Activated CD4-positive, alpha-beta T cell treated with anti-CD3 and anti-CD28 coated beads for 4 hours (primary cell): Measurements from ENCODE around the gene GLRX.
"Not testable (repeated sequence)": the region's sequence is repeated elsewhere in the genome, so short reads cannot be mapped to it uniquely, and the experiment has no call there.

Source experiments
- DNase-seq, 2 donors: peaks; one replicate each; pipeline ENCODE4 v3.0.0-alpha.2; 2020

Gene GLRX

GRCh38 chr5:95825495-95825894, 3.0 kb upstream of the GLRX start:
- no peak for DNase-seq

DNA sequence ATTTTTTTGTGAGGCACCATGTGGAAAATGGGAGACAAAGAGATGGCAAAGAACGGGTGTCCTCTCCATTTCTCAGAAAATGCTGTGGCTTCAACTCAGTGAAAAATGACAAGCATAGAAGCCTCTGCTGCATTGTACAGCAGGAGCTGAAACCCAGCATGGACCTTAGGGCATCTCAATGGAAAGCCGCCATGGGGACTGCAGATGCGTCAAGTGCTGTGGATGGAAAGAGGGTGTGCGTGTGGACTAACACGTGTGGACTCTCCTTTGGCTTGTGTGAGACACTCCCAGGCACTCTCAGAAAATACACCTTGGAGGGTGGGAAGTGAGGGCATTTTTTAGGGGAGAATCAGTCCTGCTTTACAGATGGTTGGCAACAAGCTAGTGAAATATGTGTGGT, 2.2 kb upstream of the GLRX start:
- no peak for DNase-seq

DNA sequence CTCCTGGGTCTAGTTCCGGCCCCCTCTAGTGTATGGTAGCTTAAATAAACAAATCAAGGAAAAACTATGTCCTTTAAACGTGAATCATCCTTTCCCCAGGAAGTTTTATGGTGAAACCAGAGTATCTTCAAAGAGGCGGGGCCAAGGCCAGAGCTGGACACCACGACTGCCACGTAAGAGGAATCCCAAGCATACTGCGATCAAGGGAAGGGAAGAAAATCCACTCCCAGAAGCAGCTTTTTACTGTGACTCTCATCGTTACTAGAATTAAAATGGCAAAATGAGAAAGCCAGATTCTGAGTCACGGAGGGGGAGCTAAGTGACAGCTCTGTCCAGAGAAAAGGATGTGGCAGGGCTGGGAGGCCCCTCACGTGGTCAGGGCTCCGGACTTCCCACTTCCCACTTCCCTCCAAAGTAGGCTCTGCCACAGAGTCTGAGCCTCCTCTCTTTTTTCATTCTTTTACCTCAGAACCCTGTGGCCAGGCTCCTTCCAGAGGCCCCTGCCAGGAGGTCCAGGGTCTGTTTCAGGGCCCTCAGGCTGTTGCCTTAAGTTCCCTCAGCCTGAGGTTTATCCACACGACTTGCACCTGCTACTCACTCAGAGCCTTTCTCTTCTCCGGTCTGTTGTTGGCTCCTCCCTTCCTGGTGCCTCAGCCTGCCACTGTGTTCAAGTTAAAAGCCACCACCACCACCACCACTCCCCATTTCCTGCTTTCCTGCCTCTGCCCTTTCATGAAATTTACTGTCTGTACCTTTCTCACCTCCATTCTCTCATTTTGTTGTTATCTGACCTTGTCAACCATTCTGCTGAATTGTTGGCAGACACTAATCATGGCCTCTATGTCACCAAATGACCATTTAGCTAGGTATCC, 1.4 kb upstream of the GLRX start:
- DNase-seq, result peak; percentile 48 to 52

- DNase-seq, result no peak
Measured at GRCh38 chr5:95823218-95823737, 752 bp upstream of the GLRX start.

DNA sequence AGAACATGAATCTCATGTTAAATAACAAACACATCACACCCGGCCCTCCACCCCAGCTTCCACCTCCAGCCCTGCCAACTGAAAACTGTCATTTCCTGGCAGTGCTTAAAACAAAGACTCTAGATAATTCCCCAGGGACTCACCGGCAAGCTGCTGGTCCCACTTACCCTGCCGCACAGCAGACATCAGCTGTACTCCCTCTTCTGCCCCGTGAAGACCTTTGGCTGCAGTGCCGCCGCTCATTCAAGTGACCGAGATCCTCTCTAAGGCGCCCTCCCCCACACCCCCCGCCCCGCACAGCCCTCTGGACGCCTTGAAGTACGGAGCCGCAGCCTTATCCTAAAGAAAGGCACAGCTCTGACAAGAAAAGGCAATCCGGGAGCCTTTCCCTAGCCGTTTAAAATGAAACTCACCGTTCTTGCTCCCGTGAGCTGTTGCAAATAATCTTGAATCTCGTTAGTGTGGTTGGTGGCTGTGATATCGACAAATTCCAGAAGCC, 434 bp downstream of the GLRX start:
- no peak for DNase-seq

DNA sequence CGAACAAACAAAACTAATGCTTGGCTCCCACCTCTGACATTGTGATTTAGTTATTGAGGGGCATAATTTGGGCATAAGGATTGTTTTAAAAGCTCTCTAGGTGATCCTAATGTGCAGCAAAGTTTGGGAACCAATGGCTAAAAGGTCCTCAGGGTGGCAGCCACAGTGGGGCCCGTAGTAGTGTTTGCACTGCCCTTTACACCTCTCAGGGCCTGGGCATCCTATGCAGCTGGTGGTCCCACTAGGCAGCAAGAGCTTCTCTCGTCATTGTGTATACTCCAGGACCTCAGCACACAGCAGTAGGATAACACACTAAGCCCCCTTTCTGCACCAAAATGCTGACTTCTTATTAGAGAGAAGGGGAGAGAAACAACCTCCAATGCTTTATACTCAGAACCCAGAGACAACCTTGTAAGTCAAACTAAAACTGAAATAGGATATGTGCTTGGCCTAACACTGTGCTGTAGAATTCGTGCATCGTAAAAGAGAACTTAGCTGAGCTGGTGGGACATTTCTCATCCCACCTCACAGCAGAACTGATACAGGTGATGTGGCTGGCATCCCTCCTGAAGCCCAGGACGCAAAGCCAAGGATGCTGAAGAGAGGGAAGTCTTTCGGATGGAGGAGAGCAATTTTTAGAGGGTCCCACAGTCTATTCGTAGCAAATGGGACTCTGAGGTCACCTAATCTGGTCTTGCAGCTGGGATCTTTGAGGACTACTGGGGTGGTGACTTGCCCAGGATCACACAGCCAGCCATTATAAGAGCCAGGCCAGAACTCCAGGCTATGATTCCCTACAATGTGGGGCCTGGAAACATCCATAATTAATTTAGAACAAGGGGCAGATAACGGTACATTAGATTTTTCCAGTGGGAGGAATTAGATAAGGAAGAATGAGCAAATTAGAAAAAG, 1.2 kb downstream of the GLRX start:
- no peak for DNase-seq

DNA sequence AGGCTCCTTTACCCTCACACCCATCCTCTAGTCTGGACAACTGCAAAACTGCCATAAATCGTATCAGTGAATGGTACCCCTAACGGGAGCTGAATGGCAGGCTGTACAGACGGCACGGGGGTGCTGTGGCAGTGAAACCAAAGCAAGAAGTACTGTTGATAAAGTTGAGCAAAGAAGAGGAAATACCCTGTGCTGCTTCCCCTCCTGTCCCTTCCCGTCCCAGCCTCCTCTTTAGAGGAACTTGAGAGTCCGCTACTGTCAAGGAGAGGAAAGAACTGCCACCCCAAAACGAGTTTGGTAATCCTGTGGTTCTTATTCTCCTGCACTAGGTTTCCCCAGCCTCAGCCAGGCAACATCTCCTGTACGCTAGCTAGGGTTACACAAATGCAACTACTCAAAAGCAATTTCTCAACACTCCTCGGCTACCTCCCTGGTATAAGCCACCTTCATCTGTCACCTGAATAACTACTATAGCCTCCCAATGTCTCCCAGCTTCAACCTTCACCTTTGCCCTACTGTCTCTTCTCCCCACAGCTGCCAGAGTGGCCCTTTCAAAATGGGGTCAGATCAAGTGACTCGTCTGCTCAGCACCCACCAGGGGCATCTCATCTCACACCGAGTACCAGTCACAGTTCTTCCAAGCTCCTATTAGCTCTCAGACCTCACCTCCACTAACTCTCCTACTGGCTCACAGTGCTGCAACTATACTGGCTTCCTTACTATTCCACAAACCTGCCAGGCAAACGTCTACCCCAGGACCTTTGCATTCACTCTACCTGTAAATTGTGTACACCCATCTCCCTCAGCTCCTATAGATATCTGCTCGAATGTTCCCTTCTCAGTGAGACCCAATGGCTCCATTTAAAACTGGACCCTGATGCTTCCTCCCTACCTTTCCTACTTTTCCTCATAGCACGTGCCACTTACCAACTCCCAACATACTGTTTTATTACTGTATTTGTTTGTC, 4.1 kb downstream of the GLRX start:
- DNase-seq, result no peak

- peak in 1 of 2 donors; percentile 28 for DNase-seq
Measured at GRCh38 chr5:95817430-95817829, 5.1 kb downstream of the GLRX start.

DNA sequence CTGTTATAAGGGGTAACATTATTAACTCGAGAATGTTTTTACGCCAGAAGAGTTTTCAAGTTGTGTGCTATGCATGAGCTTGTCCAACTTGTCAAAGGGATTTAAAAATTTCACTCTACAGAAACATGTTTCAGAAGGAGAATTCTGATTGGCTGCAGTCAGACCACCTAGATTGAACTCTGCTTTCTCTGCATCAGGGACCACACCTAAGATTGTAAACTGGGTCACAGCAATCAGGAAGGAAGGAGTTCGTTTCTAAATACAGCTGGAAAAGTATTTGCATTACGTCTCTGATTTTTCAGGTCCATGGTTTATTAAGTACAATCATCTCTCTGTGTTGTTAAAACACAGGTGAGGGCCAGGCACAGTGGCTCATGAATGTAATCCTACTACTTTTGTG, 5.8 kb downstream of the GLRX start:
- DNase-seq, result no peak

DNA sequence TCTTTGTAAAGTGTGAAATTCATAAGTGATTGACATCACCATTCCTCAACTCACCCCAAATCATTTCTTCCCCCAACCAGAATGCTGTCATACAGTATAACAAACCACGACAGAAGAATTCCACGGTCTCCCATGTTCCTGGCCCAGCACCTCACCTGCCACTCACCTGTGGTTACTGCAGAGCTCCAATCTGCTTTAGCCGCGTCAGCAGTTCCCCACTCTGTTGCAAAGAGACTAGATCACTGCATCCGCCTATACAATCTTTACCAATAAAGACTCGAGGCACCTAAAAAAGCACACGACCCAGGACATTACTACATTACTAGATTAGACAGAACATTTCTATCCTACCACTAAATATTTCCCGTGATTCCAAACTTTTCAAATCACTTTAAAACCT, 6.2 kb downstream of the GLRX start:
- DNase-seq, result no peak

DNA sequence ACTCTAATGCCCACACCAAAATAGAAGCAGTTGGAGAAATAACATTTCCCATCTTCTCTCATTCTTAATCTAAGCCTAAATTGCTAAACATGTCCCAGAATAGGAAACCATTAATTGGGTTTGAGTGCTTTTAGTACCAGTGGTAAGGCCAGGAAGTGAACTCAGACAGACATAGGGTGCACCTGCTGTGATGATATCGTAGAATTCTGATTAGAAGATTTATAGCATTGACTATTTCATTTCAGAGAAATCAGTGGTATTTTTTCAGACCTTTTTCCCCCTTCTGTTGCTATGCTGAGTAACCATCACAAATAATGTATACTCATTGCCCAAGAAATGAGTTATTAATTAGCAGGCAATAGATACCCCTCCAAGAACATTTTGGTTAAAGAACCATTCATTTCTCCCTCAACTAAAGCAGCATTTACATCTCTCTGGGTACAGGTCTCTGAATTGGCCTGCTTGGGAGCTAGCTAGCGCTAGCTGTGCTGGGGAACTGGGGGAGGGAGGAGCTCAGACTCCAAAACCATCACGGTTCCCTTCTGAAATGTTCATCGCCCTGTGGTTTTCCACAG, 7.3 kb downstream of the GLRX start:
- DNase-seq, result no peak

DNA sequence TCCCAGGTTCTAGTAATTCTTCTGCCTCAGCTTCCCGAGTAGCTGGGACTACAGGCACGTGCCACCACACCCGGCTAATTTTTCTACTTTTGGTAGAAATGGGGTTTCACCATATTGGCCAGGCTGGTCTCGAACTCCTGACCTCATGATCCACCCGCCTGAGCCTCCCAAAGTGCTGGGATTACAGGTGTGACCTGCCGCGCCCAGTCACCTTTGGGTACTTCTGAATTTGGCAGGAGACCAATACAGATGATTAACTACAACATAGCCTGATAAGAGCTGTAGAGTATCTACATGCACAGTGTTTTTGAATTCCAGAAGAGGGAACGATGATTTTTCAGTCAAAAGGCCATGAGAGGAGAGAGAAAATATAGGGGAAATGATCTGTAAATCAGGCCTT, 9.5 kb downstream of the GLRX start:
- DNase-seq, result not testable (repeated sequence)

GRCh38 chr5:95812074-95812471, 10.5 kb downstream of the GLRX start:
- DNase-seq, result peak in 1 of 2 donors; percentile 32

DNA sequence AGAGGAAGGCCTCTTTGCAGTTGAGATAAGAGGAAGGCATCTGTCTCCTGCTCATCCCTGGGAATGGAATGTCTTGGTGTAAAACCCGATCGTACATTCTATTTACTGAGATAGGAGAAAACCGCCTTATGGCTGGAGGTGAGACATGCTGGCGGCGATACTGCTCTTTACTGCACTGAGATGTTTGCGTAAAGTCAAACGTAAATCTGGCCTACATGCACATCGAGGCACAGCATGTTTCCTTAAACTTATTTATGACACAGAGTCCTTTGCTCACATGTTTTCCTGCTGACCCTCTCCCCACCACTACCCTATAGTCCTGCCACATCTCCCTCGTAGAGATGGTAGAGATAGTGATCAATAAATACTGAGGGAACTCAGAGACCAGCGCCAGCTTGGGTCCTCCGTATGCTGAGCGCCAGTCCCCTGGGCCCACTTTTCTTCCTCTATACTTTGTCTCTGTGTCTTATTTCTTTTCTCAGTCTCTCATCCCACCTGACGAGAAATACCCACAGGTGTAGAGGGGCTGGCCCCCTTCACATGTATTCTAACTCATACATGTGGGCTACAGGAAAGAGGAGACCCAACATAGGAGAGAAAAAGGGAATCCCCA, 11.0 kb downstream of the GLRX start:
- not testable (repeated sequence) for DNase-seq

DNA sequence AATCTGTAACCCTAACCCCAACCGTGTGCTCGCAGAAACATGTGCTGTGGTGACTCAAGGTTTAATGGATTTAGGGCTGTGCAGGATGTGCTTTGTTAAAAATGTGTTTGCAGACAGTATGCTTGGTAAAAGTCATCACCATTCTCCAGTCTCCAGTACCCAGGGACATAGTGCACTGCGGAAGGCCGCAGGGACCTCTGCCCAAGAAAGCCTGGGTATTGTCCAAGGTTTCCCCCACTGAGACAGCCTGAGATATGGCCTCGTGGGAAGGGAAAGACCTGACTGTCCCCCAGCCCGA, 11.5 kb downstream of the GLRX start:
- not testable (repeated sequence) for DNase-seq

DNA sequence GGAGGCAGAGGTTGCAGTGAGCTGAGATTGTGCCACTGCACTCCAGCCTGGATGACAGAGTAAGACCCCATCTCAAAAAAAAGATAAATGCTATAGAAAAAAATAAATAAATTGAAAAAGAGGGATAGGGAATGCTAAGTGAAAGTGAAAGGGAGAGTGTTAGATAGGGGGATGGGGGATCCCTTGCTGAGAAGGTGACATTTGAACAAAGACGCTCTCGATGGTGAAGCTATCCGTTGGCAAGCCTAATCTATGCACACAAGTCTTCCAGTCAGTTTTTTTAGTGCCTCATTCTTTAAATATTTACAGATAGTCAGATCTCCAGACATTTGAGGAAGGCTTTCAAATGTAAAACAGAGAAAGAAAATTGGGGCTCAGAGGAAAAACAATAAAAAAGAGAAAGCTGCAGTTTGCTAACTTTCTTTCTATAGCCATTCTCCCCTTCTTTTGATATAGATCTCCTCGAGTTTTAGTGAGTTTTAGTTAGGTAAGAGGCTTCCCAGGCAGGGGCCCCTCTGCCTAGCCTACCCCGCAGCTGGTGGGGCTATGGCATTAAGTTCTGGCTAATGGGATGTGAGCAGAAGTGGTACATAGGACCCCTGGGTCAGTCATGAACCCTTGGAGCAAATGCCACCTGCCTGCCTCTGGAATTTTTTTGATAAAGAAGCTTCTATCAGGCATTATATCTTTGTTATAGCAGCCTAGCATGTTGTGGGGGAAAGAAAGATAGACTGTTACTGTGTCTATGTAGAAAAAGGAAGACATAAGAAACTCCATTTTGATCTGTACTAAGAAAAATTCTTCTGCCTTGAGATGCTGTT, 12.0 kb downstream of the GLRX start:
- DNase-seq, result no peak

- no peak for DNase-seq
Measured at GRCh38 chr5:95809414-95809960, 13.0 kb downstream of the GLRX start.

DNA sequence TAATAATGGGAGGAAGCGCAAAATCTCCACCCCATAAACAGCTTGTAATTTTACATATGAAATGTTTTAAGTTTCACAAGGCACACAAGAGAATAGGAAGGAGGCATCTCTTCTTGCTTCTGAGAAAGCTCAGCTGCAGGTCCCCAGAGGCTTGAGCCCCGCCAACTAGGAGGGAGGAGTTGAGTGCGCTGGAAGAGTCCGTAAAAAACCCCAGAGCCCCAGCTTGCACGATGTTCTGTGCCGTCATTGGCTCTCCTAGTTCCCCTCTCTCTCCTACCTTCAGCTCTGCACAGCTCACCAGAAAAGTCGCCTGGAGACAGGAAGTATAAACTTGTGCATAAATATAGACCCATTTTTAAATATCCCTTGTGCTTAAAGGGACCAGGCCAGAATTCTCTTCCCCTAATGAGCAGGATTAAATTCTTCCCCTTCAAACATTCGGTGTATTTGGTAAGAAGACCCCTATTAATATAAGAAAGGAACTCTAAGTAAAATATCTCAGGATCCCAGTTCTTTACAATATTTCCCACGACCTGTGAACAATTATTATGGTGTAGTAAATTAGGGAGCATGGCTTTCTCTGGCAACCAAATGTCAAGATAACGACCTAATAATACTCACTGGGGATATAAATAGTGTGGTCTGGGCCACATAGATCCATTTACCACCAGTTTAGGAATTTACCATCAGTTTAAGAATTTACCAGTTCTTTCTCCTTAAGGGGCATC, 13.7 kb downstream of the GLRX start:
- DNase-seq, result peak; percentile 63 to 75

- no peak for DNase-seq
Measured at GRCh38 chr5:95808013-95808685, 14.4 kb downstream of the GLRX start.
